ENCODE measurements around the gene DHRS1. TPM values are rescaled to one million over a fixed set of nuclear protein-coding genes. Genes with fewer than 3 reads are reported as not detected.
A peak's percentile ranks its signal among the peaks of the same experiment; 100 is the strongest.
"Not testable (repeated sequence)": the region's sequence is repeated elsewhere in the genome, so short reads cannot be mapped to it uniquely, and the experiment has no call there.

Gene DHRS1
- total RNA-seq, 1 donor from 2014 or later: 10.6 TPM

DNA sequence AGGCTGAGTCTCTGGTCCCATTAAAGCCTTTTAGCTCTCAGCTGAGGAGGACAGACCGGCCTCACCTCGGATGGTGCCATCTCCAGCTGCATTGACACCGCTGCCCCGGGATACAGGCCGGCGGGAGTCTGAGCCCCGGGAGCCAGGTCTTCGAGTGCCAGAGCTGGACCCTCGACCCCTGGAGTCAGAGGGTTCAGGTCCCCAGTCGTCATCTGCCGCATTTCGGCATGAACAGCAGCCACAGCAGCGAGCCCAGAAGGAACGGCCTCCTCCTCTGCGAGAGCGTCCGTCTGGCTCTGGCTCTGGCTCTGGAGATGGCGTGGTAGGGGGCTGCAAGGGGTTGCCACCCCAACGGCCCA, 37.6 kb downstream of the DHRS1 start:
- DNase-seq: no peak

DNA sequence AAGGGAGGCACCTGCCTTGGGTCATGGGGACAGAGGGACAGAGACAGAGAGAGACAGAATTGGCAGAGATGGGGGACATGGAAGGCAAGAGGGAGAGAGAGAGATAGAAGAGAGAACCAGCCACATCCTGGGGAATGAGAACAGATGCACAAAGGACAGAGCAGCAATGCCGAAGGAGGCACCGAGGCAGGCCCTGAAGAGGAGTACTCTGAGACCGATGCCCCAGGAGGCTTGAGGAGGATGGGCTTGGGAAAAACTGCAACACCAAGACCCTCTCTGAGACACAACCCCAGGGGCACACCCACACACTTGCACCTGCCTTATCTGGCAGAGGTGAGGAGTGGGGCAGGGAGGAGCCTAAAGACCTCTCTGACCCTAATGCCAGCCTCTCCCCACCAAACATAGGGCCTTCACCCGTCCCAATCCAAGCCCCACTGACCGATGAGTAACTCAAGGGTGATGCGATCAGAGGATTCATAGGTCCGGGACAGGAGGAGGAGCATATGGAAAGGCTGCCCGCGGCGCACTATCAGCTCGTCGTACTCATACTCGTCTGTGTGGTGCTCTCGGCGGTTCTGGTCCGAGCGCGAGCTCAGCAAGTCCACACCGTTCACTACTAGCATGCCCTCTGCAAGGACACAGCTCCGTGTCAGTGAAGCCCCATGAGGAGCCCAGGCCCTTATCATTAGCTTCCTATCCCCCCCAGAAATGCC, 38.2 kb downstream of the DHRS1 start:
- no peak for DNase-seq

DNA sequence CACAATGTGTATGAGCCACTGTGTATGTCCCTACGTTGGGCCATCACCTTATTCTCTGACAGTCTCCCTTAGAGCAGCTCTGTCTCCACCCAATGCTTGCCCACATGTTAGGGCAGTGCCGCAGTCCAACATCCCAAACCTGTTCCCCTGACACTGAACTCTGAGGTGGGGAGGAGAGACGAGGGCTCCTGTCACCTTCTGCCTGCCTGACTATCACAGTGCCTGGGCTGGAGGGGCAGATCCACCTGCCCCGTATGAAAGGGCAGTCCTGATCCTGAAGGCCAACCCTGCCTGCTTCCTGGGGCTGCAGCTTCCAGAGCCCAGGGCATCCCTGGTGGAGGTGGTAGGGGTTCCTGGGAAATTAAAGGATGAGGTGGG, 38.8 kb downstream of the DHRS1 start:
- DNase-seq: no peak

DNA sequence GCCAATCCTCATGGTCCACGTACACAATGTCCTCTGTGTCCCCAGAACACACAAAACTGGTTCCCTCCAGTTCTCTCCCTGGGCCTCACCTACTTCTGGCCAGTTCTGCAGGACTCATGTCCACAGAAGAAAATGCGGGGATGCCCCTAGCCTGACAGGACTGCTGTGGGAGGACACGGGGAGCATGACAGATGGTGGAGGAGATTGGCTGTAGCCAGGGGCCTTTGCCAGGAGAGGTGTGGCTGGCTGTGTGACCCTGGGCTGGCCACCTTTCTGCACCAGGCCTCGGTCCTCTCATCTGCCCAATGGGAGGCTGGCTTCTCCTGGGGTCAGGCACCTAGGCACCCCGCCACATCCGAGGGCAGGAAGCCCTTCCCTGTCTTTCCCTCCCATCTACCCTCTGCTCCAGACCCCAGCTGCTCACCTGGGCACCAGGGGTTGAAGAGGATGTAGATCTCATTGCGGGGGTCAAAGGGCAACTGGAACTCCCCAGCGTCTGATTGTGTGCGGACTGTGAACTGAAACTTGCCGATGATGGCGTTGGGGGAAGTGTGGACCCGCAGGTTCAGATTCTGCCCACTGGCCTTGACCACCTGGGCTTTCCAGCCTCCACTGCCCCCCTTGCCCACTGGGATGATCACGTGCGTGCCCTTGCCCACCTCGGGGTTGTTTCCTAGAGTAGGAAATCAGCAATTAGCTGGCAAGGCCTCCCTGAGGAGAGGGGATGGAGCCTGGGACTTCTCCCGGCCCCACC, 39.4 kb downstream of the DHRS1 start:
- DNase-seq: no peak

DNA sequence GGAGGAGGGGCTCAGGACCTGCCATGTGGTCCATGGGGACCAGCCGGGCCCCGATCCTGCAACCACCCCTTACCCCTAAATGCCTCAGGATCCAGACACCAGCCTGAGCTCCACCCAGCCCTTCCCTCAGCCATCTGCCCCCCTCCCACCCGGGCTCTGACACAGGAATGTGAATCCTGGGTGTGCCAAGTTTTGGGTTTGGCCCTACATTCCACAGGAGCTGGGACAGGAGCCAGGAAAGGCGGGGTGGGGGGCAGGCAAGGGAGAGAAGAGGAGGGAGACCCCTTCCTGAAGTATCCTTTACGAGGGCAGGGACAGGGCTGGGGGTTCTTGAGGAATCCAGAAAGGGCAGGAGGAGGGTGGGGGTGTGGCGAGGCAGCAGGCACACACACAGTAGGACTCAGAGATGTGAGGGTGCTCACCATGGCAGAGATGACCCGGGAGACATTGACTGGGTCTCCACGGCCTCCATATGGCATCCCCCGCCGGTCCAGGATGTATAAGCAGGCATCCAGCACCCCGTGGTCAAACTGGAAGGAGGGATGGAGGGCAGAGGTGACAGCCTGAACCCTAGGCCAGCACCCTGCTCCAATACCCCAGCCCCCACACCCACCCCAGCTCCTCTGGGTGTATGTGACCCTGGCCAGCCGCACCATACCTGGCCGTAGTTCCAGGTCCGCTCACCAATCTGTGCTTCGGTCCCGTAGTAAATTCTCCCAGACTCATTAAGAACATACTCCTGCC, 40.1 kb downstream of the DHRS1 start:
- DNase-seq: no peak

DNA sequence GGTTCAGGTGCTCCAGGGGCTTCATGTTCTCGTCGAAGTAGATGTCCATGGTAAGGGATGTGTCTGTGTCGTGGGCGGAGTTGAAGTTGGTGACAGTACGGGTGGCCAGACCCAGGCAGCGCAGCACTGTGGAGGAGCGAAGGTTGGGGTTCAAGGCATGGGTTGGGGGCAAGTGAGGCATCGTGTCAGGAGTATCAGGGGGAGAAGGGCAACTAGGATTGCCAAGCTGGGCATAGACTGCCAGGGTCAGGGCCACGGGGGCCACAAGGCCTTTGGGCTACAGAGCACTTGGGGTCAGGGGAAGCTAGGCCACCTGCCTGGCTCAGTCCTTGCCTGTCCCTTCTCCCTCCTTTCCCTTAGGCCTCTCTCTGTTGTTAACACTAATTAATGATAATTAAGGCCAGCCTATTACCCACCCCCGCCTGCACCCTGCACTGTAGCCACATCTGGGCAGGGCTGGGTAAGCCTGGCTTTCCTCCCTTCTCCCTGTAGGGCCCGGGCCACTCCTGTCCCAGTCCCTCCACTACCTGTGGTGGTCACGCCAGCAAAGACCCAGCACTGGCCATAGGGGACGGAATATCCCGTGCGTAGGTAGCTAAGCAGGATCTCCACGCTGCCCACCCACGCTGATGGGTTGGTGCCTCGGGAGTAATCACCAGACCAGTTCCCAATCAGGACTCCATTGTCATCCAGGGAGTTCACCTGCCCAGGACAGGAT, 40.9 kb downstream of the DHRS1 start:
- no peak for DNase-seq

DNA sequence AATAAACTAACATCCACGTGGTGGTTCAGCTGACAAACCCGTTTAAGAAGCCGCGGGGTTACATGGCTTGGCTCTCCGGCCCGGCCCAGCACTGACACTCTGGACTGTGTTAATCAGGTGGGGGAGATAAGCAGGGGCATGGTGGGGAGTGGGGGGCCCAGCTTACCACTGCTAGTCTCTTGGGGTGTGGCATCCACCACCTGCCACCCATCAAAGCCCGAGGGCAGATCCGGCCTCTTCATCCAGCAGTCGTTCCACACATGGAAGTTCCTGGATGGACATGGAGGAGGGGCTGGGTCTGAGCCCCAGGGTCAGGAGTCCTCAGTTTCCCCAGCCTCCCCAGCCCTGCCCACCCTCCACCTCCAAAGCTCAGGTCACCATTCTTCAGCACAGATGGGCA, 41.5 kb downstream of the DHRS1 start:
- no peak for DNase-seq

DNA sequence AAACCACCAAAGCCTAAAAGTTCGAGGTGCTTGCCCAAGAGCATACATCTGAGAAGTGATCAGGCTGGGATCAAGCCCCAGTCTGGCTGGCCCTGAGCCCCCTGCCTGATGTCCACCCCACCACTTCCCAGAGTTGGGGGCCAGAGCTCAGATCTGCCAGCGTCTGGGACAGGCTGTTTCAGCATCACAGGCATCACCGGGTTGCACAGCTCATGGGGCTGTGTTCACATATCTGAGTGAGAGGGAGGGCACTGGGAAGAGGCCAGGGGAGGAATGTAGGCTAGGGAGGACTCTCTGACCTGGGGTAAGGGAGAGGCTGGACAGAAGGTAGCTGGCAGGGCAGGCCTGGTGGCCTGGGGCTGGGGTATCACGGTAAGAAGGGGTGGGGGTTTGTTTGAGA, 42.6 kb downstream of the DHRS1 start:
- no peak for DNase-seq

DNA sequence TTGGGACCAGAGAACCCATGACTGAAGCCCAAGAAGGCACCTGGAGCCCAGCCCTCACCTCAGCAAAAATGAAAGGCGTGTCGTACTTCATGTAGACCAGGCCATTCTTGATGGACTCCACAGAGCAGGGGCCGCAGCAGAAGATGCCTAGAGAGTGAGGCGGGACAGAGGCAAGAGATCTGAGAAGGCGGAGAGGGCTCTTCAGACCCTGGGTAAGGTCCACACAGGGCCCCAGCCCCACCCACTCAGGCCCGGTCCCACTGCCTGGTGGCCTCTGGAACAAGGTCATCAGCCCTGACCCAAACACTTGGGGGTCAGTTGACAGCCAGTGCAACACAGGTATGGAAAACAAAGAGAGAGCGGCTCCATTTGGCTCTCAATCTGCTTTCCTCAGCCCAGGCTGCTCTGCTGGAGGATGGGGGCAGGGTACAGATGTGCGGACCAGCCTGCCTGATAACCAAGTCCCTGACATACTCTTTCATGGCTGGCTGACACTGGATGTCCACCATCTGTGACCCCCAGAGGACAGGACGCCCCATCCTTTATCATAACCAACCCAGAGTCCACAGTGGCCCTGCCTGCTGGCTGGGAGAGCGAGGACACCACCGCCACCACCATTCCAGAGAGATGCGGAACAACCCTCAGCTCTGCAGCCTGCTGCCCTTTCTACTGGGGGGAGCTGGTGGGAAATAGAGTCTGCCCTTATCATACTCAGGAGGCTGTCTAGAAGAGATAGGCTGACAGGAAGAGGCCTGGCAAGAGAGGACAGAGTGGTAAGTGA, 43.5 kb downstream of the DHRS1 start:
- DNase-seq: no peak

DNA sequence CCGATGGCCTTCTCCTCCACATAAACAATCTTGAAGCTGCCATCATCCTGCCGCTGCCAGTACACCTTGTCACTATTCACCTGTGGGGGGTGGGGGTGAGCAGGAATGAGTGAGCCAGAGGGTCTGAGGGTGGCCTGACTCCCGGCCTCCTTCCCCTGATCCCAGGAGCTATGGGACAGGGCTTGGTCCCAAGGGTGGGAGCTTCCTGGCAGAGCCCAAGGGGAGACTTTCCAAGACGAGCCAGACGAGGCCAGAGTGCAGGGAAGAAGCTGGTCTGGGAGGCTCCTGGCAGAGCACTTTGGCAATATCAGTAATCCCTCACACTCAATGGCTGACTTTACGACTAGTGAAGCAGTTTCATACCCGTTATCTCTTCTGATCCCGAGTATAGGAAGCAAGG, 44.1 kb downstream of the DHRS1 start:
- no peak for DNase-seq

DNA sequence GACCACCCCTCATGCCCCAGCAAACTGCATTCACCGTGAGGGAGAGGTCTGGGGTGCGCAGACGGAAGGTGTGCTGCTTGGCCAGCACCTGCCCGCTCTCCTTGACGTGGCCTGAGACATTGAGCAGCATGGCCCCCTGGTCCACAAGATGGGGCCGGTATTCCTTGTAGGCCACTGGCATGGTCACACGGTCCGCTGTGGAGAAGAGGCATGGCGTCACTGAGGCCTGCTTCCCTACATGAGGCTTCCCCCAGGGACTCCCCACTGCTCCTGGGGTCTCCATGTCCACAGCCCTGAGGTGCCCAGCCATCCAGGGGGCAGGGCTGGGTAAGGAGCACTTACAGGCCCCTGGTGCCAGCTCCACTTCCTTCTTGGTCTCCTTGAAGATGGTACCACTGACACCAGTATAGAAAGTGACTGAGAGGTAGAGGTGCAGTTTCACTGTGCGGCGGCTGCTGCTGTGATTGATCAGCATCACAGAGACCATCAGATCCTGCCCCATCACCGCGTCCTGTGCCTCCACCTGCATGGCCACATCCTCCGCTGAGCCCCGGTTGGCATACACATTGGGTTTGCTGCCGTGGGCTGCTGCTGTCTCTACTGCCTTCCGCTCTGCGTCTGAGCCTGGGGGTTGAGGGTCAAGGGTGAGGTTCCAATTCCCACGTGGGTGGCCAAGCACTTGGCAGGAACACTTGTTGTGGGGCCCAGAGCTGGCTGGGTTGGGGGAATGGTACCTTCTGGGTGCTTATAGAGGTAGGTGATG, 44.8 kb downstream of the DHRS1 start:
- DNase-seq: no peak

DNA sequence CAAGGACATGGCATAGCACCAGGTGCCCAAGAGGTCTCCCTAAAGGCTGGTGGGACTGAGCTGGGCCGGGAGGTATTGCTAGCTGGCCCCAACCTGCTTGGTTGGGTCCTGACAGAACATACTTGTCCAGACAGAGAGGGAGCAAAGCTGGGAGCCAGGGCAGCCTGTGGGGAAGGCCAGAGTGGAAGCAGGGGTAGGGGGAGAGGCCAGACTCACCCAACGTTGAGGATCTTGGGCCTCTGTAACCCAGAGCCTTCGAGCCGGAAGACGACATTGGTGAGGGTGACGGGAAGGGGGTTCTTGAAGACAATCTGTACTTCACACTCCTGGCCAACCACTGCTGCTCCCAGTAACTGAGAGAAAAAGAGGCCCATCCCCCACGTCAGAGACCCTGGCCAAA, 45.6 kb downstream of the DHRS1 start:
- DNase-seq: no peak

DNA sequence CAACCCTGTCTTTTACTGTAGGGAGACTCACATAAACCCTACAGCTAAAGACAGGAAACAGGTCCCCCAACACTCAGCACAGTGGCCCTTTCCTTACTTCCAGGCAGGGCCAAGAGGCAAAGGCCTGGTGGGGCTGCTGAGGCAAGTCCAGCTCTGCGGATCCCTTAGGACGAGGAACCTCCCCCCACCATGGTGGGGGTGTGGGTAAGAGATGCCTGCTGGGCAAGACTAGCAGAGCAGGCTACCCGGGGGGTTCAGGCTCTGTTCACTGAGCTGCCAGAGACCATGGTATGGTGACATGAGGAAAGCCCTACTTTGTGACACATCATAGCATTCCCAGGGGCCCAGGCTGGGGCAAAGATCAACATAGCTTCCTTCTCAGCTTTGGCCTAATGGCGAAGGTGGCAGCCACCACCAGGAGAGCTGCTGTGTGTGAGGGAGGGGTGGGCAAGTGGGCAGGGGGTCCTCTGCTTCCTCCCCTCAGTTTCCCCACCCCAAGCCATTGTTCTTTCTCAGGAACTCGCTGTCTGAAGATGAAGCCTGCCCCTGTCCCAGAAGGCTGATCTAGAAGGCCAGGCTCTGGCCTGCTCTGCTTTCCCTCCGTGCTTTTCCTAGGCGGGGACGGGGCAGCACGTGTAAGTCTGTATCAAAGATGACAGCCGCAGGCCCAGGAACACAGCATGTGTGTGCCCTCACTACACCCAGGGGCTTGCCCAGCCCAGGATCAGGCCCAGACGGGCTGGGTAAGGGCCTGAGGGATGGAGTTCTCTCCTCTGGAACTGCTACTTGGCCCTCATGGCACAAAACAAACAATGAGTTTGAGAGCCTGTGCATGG, 47.1 kb downstream of the DHRS1 start:
- DNase-seq: no peak

DNA sequence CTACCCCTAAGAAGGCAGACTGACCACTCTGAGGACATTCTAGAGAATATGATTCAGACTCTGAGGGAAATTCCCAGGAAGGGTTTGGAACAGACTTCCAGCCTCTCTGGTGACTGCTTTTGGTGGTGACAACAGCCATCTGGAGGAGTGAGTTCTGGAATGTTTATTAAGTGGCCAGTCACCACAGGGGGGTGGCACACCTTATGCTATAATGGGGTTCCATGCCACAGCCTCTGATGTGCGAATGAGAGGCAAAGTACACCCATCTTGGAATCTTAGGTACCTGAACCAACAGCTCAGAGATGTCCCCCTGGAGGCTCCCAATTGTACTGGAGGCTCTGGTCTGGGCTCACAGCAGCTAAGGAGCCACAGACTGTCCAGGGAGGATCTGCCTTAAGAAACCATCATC, 47.7 kb downstream of the DHRS1 start:
- DNase-seq: peak; percentile 45

DNA sequence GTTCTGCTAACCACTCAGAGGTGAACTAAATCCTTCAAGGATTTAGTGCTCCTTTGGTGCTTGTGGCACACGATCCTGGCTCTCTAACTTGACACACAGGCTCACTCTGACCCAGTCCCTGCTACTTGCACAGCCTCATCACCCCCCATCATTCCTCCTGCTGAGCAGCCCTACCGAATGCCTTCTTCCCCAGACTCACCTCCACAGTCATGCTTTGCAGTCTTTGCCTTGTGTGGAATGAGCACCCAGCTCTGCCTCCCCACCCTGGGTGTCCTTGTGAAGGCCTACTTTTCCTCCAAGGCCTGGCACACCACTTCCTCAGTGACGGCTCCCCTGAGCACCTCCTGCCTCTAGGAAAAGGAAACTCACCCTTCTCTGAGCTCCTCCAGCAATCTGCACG, 49.2 kb downstream of the DHRS1 start:
- DNase-seq: no peak

DNA sequence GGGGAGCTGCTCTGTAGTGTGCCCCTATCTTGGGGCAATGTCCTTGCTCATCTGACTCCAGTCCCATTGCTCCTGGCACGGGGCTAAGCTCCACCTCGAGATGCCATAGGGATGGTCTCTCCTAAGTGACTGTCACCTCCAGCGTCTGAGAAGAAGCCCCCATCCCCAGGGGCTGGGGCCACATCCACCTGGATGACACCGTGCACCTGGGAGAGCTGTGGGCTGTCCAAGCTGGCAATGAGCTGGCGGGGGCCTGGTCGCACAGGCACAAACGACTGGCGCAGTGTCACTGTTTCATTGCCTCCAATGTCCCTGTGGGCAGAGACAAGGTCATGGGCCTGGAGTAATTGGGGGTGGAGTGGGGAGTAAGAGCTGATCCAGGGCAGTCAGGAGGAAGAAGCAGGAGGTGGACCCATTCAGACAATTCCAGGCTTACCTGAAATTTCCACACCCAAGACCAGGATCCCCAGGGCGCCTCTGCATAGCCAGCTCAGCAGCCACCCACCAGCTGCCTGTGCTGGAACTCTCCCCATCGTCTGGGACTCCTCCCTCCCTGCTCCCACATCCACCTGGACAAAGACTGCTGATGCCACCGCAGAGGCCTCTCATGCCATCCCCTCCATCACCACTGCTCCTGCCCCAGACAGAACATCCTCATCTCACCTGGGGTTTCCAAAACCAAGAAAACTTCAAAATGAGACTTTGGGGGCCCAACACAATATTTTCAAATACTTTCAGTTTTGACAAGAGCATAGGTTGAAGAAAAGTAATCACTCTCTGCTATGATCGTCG, 50.2 kb downstream of the DHRS1 start:
- no peak for DNase-seq

DNA sequence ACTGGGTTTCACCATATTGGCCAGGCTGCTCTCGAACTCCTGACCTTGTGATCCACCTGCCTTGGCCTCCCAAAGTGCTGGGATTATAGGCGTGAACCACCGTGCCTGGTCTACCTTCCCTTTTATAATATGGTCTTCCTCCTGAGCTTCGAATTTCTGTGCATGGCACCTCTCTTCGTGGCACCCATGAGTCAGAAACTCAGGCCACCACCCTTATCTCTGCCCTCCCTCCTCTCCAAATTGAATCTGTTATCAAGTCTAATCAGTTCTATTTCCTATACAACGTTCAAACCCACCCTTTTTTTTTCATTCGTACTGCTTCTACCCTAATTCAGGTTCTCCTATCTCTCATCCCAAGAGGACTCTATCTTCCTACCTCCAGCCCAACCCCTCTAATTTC, 52.2 kb downstream of the DHRS1 start:
- DNase-seq: no peak

DNA sequence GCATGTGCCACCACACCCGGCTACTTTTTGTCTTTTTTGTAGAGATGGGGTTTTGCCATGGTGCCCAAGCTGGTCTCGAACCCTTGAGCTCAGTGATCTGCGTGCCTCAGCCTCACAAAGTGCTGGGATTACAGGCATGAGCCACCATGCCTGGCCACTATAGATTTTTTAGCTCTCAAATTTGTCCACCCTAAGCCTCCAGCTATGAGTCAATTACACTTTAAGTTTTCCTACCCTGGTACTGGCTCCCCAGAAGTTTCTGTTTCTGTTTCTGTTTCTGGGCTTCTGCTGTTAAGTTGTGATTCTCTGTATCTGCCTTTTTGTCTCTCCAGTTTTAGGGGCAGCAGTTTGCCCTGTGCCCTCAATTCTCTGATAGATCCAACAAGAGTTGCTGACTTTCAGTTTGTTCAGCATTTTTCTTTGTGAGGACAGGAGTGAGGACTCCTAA, 52.8 kb downstream of the DHRS1 start:
- DNase-seq: no peak

DNA sequence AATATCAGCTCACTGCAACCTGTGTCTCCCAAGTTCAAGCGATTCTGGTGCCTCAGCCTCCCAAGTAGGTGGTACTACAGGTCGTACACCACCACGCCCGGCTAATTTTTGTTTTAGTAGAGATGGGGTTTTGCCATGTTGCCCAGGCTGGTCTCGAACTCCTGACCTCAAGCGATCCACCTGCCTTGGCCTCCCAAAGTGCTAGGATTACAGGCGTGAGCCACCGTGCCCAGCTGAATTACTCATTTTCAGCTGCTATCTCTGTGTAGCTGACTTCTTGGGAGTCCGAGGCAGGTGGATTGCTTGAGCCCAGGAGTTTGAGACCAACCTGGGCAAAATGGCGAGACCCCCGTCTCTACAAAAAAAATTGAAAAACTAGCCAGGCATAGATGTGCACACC, 54.2 kb downstream of the DHRS1 start:
- DNase-seq: not testable (repeated sequence)

All from dermis blood vessel endothelial cell (primary cell).